ENCODE results near the gene UBC.

The UBC gene

GRCh38 chr12:124914392-124915238, at the start of gene UBC:
UBC (minus strand) TSS chr12:124914650; CDS start chr12:124913771, 879 bp downstream.
- Histone ChIP-seq H3K4me1 (ENCODE audit: control insufficient read depth in 1 of 2, insufficient read depth in 2 of 2, low read length in 2 of 2) (peaks cover 20 to 36% of the 10 kb centered on the region in 2 donors), H3K27me3 (ENCODE audit: low read depth, low read length) (no peaks in the 10 kb centered on the region), H3K27ac (ENCODE audit: low read length) (peak within 1 kb of the TSS; percentile 99), H3K4me3 (ENCODE audit: low read depth in 1 of 2, low read length in 2 of 2) (peak within 1 kb of the TSS; percentile 98), H3K9me3 (ENCODE audit: control insufficient read depth in 1 of 2, low read length in 2 of 2) (no peaks in the 10 kb centered on the region), H3K36me3 (ENCODE audit: control insufficient read depth in 1 of 2, insufficient read depth in 2 of 2, low read length in 2 of 2) (peaks cover 19 to 49% of the 10 kb centered on the region in 2 donors)

- peaks cover 23 to 76% of the 10 kb centered on the region in 2 donors for H3K36me3 ChIP-seq (ENCODE audit: control insufficient read depth in 1 of 2, insufficient read depth in 2 of 2, low read length in 2 of 2)
These were observed 48.8 kb upstream of the UBC start for GRCh38 chr12:124963211-124963610.

GRCh38 chr12:124961055-124961454, 46.6 kb upstream of the UBC start:
- no peaks in the 10 kb centered on the region for H3K4me1 ChIP-seq (ENCODE audit: control insufficient read depth in 1 of 2, insufficient read depth in 2 of 2, low read length in 2 of 2)
- H3K27ac ChIP-seq (ENCODE audit: low read length): no peak overlapping the region
- H3K27me3 ChIP-seq (ENCODE audit: low read depth, low read length): no peaks in the 10 kb centered on the region
- H3K9me3 ChIP-seq (ENCODE audit: control insufficient read depth in 1 of 2, low read length in 2 of 2): no peaks in the 10 kb centered on the region
- H3K36me3 ChIP-seq (ENCODE audit: control insufficient read depth in 1 of 2, insufficient read depth in 2 of 2, low read length in 2 of 2): peaks cover 25 to 76% of the 10 kb centered on the region in 2 donors
- H3K4me3 ChIP-seq (ENCODE audit: low read depth in 1 of 2, low read length in 2 of 2): no peak overlapping the region

More at GRCh38 chr12:124963211-124963610, 48.8 kb upstream of the UBC start:
- H3K4me3 ChIP-seq (ENCODE audit: low read depth in 1 of 2, low read length in 2 of 2): no peak overlapping the region
- no peaks in the 10 kb centered on the region for H3K9me3 ChIP-seq (ENCODE audit: control insufficient read depth in 1 of 2, low read length in 2 of 2)
- no peak overlapping the region for H3K27ac ChIP-seq (ENCODE audit: low read length)
- no peaks in the 10 kb centered on the region for H3K4me1 ChIP-seq (ENCODE audit: control insufficient read depth in 1 of 2, insufficient read depth in 2 of 2, low read length in 2 of 2)
- H3K27me3 ChIP-seq (ENCODE audit: low read depth, low read length): no peaks in the 10 kb centered on the region

GRCh38 chr12:124956571-124956970, 42.1 kb upstream of the UBC start:
- Histone ChIP-seq H3K9me3 (ENCODE audit: control insufficient read depth in 1 of 2, low read length in 2 of 2) (no peaks in the 10 kb centered on the region), H3K27ac (ENCODE audit: low read length) (no peak overlapping the region), H3K27me3 (ENCODE audit: low read depth, low read length) (no peaks in the 10 kb centered on the region), H3K4me1 (ENCODE audit: control insufficient read depth in 1 of 2, insufficient read depth in 2 of 2, low read length in 2 of 2) (no peaks in the 10 kb centered on the region), H3K4me3 (ENCODE audit: low read depth in 1 of 2, low read length in 2 of 2) (no peak overlapping the region), H3K36me3 (ENCODE audit: control insufficient read depth in 1 of 2, insufficient read depth in 2 of 2, low read length in 2 of 2) (peaks cover 19 to 76% of the 10 kb centered on the region in 2 donors)

- Histone ChIP-seq H3K36me3 (ENCODE audit: control insufficient read depth in 1 of 2, insufficient read depth in 2 of 2, low read length in 2 of 2) (peaks cover 19 to 77% of the 10 kb centered on the region in 2 donors), H3K4me1 (ENCODE audit: control insufficient read depth in 1 of 2, insufficient read depth in 2 of 2, low read length in 2 of 2) (no peaks in the 10 kb centered on the region), H3K4me3 (ENCODE audit: low read depth in 1 of 2, low read length in 2 of 2) (no peak overlapping the region), H3K9me3 (ENCODE audit: control insufficient read depth in 1 of 2, low read length in 2 of 2) (no peaks in the 10 kb centered on the region), H3K27ac (ENCODE audit: low read length) (no peak overlapping the region), H3K27me3 (ENCODE audit: low read depth, low read length) (no peaks in the 10 kb centered on the region)
These were observed 40.3 kb upstream of the UBC start for GRCh38 chr12:124954771-124955170.

- Histone ChIP-seq H3K27me3 (ENCODE audit: low read depth, low read length) (no peaks in the 10 kb centered on the region), H3K36me3 (ENCODE audit: control insufficient read depth in 1 of 2, insufficient read depth in 2 of 2, low read length in 2 of 2) (peaks cover 19 to 80% of the 10 kb centered on the region in 2 donors), H3K27ac (ENCODE audit: low read length) (no peak overlapping the region), H3K4me3 (ENCODE audit: low read depth in 1 of 2, low read length in 2 of 2) (no peak overlapping the region), H3K9me3 (ENCODE audit: control insufficient read depth in 1 of 2, low read length in 2 of 2) (no peaks in the 10 kb centered on the region), H3K4me1 (ENCODE audit: control insufficient read depth in 1 of 2, insufficient read depth in 2 of 2, low read length in 2 of 2) (no peaks in the 10 kb centered on the region)
These were observed 39.4 kb upstream of the UBC start for GRCh38 chr12:124953689-124954405.

- peaks cover 18 to 76% of the 10 kb centered on the region in 2 donors for H3K36me3 ChIP-seq (ENCODE audit: control insufficient read depth in 1 of 2, insufficient read depth in 2 of 2, low read length in 2 of 2)
- no peaks in the 10 kb centered on the region for H3K9me3 ChIP-seq (ENCODE audit: control insufficient read depth in 1 of 2, low read length in 2 of 2)
- no peak overlapping the region for H3K4me3 ChIP-seq (ENCODE audit: low read depth in 1 of 2, low read length in 2 of 2)
- no peaks in the 10 kb centered on the region for H3K4me1 ChIP-seq (ENCODE audit: control insufficient read depth in 1 of 2, insufficient read depth in 2 of 2, low read length in 2 of 2)
- no peak overlapping the region for H3K27ac ChIP-seq (ENCODE audit: low read length)
- no peaks in the 10 kb centered on the region for H3K27me3 ChIP-seq (ENCODE audit: low read depth, low read length)
These were observed 38.4 kb upstream of the UBC start for GRCh38 chr12:124952801-124953200.

- Histone ChIP-seq H3K36me3 (ENCODE audit: control insufficient read depth in 1 of 2, insufficient read depth in 2 of 2, low read length in 2 of 2) (peaks cover 15 to 79% of the 10 kb centered on the region in 2 donors), H3K4me1 (ENCODE audit: control insufficient read depth in 1 of 2, insufficient read depth in 2 of 2, low read length in 2 of 2) (no peaks in the 10 kb centered on the region), H3K27ac (ENCODE audit: low read length) (no peak overlapping the region), H3K9me3 (ENCODE audit: control insufficient read depth in 1 of 2, low read length in 2 of 2) (no peaks in the 10 kb centered on the region), H3K27me3 (ENCODE audit: low read depth, low read length) (no peaks in the 10 kb centered on the region), H3K4me3 (ENCODE audit: low read depth in 1 of 2, low read length in 2 of 2) (no peak overlapping the region)
These were observed 37.8 kb upstream of the UBC start for GRCh38 chr12:124952295-124952694.

- Histone ChIP-seq H3K27me3 (ENCODE audit: low read depth, low read length) (no peaks in the 10 kb centered on the region), H3K27ac (ENCODE audit: low read length) (no peak overlapping the region), H3K9me3 (ENCODE audit: control insufficient read depth in 1 of 2, low read length in 2 of 2) (no peaks in the 10 kb centered on the region), H3K4me3 (ENCODE audit: low read depth in 1 of 2, low read length in 2 of 2) (no peak overlapping the region), H3K36me3 (ENCODE audit: control insufficient read depth in 1 of 2, insufficient read depth in 2 of 2, low read length in 2 of 2) (peaks cover 6 to 77% of the 10 kb centered on the region in 2 donors), H3K4me1 (ENCODE audit: control insufficient read depth in 1 of 2, insufficient read depth in 2 of 2, low read length in 2 of 2) (no peaks in the 10 kb centered on the region)
These were observed 35.6 kb upstream of the UBC start for GRCh38 chr12:124949779-124950728.

- peaks cover 5 to 72% of the 10 kb centered on the region in 2 donors for H3K36me3 ChIP-seq (ENCODE audit: control insufficient read depth in 1 of 2, insufficient read depth in 2 of 2, low read length in 2 of 2)
- no peak overlapping the region for H3K4me3 ChIP-seq (ENCODE audit: low read depth in 1 of 2, low read length in 2 of 2)
- no peaks in the 10 kb centered on the region for H3K4me1 ChIP-seq (ENCODE audit: control insufficient read depth in 1 of 2, insufficient read depth in 2 of 2, low read length in 2 of 2)
- no peaks in the 10 kb centered on the region for H3K27me3 ChIP-seq (ENCODE audit: low read depth, low read length)
- no peaks in the 10 kb centered on the region for H3K9me3 ChIP-seq (ENCODE audit: control insufficient read depth in 1 of 2, low read length in 2 of 2)
- no peak overlapping the region for H3K27ac ChIP-seq (ENCODE audit: low read length)
These were observed 34.6 kb upstream of the UBC start for GRCh38 chr12:124949066-124949465.

All from muscle layer of duodenum (tissue), 2 donors.